HG02588 (cell line): ENCODE data around the gene NXPE3.
A peak's percentile ranks its signal among the peaks of the same experiment; 100 is the strongest.

Experiments used
- ATAC-seq: cut with Tn5 transposase; IDR thresholded peaks from one replicate; pipeline ENCODE4 v1.9.1; 2021; ENCODE audit warnings: mild to moderate bottlenecking, moderate library complexity; ENCODE audit not compliant: unreplicated experiment

NXPE3 gene

DNA sequence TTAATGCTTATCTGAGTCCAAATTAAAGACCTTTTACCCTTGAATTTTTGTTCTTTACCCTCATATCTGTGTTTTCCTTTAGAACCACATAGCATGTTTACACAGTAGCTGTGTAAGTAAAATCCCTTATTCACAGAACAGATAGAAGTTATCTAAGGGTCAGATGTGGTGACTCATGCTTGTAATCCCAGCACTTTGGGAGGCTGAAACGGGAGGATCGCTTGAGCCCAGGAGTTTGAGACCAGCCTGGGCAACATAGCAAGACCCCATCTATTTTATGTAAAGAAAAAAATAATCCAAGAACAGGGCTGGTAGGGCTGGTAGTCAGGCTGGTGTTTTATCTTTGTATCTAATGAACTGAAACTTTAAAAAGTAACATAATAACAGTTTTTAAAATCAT, 23.2 kb downstream of the NXPE3 start:
- ATAC-seq: no peak

DNA sequence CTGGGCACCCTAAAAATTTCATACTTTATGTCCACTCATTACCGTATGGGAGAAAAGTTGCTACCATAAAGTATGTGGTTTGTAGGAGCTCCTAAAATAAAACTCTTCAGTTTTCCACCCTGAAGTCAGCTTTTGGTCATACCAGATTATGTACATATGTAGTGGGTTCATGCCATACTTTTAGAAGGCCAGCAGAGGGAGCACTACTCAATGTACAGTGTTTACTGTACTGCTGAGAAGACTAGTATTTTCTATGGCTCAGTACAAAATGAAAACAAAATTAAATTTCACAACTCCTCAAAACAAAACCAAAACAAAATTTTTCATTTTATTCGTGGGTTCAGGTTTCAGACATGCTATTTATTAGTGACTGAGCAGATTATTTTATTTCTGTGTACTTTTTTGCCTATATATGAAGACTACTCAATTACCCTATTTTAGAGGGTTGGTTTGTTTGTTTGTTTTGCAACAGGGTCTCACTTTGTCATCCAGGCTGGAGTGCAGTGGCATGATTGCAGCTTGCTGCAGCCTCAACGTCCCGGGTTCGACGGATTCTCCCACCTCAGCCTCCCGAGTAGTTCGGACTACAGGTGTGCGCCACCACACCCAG, 24.3 kb downstream of the NXPE3 start:
- peak; percentile 94 for ATAC-seq

DNA sequence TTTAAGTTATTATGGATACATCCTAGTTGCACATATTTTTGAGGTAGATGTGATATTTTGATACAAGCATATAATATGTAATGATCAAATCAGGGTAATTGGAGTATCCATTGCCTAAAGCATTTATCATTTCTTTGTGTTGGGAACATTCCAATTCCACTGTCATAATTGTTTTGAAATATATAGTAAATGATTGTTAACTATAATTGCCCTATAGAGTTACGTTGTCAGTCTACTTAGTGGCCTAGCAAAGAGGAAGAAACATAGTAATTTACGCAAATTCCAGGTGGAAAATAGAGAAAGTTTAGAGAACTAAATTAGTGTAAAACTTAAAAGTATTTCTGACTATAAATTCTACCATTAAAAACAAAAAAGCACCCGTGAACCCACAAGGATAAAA, 24.9 kb downstream of the NXPE3 start:
- ATAC-seq: no peak

DNA sequence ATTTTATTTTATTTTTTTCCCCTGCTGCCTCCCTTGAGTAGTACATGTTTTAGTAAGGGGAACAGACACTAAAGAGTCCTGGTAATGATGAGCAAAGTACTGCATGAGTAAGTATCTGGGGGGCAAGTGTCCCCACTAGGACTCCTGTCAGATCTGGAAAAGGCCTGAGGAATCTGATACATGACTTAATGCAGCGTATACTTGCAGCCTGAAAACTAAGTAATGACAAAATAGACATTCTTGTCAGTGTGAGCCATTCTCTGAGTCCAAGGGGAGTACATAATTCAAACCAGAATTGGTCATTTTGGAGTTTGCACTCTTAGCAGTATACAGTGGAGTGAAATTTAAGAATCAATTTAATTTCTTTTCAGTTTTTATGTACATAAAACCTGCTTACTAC, 27.5 kb downstream of the NXPE3 start:
- no peak for ATAC-seq

DNA sequence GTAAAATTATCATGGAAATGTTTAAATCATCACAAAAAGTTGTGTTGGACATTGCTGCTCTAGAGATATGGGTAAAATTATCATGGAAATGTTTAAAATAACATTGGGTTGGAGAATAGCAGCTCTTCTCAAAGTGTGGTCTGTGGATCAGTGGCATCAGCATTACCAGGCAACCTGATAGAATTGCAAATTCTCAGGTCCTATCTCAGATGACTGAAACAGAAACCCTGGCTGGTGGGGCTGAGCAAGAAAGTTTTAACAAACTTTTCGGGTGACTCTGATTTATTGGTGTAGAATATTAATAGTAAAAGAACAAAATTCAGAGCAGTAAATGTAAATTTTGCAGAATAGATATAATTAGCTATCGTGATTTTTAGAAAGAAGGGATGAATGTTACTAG, 28.9 kb downstream of the NXPE3 start:
- ATAC-seq: peak; percentile 77

DNA sequence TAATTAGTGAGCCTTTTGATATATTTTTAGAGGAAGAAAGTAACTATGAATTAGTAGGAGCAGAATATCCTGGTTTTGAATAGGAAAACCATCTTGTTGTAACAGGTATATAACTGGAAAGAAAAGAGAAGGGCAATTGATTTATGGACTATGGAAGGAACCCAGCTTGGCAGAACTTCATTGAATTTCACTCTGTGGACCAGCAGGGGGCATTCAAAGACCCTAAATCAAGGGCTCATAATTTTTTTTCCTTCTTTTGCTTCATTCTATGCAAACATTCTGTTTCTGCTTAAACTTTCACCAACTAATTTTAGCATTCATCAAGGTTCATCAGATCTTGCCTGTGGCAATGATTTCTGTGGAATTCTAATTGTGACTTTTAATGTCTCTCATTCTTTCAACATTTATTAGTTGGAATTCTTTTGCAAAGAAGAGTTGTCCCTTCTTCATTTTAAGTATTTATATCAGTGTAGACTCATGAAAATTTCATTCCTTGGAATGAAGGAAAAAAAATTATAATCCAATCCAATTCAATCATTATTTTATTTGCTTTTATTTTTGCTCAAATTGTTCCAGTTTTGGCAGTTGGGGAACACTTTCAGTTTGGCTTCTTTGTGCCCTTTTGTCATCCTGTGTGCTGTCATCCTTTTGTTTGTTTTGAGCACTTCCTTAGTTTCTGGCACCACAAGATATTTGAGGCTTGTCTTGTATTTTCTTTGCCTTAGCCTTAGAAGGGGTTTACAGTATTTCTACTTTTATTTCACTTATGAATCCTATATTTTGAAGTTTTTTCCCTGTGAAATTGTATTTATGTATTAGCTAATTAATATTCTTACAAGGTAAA, 30.4 kb downstream of the NXPE3 start:
- ATAC-seq: no peak

DNA sequence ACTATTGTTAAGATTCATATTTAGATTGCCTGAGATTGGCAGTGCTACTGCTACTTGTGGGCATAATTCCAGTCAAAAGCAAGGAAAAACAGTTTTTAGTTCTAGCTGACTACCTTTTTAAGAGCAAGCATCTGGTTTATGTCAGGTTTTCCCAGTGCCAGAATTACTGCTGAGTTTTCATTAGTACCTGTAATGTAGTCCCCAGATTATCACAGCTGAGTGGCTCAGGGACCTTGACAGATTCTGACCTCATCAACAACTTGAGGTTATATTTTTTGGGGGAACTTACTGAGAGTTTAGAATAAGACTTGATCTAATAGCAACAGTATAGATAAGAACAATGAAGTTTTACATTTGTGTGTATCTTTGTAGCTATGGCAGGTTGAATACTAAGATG, 31.0 kb downstream of the NXPE3 start:
- ATAC-seq: no peak

DNA sequence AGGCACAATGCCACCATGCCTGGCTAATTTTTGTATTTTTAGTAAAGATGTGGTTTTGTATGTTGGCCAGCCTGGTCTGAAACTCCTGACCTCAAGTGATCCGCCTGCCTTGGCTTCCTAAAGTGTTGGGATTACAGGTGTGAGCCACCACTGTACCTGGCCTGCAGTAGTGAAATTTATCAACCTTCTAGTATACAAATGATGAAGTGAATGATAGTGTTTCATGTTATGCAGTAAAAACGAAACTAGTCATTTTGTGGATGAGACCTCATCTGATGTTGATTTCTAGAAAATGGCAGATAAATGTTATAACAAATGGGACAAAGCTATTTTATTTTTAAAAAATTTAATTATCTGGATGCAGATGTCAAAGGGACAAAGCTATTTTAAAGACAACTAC, 32.9 kb downstream of the NXPE3 start:
- ATAC-seq: no peak

DNA sequence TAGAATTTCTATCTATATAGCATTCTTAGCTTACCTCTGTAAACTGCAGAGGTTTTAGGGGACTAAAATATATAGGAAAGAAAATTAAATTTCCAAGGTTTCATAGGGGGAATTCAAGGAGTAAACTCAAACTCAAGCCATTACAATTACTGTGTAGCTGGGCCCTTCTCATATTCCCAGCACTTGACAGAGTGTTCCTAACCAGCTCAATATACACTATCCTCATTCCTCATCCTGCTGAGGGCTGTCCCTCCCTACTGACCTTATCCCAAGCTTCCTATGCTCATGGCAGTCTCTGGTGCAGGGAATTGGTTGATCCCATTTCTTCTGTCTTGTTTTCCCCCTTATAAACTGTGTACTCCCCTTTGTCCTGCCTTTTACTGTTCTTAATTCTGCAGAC, 33.9 kb downstream of the NXPE3 start:
- no peak for ATAC-seq

DNA sequence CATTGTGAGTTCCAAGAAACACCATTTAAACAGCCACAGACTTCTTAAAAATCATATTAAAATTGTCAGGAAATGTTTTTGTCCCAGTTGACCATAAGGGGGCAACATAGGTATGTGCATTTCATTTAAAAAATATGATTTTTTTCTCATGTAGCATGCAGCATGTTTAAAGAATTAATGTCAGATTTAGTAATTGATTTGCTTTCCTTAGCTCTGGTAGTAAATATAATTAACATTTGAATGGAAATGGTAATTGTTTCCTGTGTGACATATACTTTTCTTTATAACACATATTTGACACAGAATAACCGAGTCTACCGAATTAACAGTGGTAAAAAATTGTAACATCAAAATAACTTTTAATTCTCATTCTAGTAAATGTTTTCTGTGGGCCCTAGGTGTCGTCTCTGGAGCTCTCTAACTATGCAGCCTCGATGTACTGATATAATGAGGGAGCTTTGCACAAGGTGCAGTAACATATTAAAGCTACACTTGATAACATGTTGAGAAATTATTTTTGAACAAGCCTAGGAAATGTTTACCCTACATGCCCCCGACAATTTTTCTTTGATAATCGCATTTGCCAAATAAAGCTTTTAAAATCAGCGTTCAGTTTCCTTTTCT, 34.9 kb downstream of the NXPE3 start:
- no peak for ATAC-seq

DNA sequence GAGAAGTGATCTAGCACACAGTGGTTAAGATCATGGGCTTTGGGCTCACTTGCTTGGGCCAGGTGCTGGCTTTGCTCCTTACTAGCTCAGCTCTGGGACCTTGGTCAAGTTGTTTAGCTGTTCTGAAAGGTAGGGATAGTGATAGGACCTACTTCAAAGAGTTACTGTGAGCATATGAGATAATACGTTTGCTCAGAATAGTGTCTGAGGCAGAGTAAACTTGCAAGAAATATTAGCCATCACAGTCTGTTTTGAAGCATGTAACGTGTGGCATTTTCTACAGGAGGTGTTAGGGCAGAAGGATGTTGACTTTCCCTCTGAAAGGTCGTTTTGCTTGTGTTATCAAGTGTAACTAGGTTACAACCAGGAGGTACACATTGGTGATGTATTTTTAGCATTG, 35.8 kb downstream of the NXPE3 start:
- ATAC-seq: no peak

DNA sequence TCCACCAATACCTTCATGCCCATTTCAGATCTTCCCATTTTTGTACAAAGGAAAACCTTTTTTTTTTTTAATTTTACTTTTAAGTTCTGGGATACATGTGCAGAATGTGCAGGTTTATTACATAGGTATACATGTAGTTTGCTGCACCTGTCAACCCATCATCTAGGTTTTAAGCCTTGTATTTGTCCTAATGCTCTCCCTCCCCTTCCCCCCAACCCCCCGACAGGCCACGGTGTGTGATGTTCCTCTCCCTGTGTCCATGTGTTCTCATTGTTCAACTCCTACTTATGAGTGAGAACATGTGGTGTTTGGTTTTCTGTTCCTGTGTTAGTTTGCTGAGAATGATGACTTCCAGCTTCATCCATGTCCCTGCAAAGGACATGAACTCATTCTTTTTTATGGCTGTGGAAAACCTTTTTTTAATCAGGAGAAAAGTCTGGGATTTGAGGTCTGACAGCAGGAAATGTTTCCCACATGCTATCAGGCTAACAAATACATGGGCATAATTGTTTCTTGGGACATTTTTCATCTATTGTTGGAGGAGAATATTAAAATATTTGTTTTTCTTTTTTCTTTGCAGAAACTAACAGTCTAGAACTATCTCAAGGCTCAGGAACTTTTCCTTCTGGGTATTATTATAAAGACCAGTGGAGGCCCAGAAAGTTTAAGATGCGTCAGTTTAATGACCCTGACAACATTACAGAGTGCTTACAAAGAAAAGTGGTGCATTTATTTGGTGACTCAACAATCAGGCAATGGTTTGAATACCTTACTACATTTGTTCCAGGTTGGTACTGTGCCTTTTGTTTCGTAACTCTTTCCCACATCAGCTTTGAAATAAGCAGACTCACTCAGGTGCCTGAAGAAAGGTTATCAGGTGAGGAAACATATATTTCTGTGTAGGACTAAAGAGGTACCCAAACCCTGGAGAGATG, 37.5 kb downstream of the NXPE3 start:
- ATAC-seq: no peak

DNA sequence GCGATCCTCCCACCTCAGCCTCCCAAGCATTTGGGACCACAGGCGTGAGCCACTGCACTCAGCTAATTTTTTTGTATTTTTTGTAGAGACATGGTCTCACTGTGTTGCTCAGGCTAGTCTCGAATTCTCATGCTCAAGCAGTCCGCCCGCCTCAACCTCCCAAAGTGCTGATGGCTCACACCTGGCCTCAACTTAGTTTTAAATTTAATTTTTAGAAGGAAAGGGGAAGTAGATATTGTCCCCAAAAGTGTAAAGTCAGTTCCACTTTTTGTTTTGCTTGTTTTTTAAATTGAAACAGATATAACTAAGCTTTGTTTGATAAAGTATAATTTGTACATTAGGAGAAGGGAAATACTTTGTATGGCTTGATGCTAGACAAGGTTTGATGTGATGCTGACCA, 39.0 kb downstream of the NXPE3 start:
- ATAC-seq: no peak

DNA sequence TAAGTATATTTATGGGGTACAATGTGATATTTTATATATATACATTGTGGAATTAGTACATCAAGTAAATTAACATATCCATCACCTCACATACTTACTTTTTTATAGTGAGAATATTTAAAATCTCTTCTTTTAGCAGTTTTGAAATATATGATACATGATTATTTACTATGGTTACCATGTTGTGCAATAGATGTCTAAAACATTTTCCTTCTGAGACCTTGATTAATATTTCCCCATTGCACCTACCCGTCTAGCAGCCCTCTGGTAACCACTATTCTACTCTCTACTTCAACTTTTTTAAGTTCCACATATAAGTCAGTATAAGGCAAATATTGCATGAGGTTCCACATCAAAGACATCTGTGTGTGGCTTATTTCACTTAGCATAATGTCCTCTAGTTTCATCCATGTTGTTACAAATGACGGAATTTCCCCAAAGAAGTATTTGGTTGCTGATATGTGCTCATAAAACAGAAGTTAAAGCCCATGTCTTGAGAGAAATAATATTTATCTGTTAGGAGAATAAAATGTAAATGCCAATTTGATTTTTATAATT, 40.7 kb downstream of the NXPE3 start:
- ATAC-seq: peak; percentile 60

DNA sequence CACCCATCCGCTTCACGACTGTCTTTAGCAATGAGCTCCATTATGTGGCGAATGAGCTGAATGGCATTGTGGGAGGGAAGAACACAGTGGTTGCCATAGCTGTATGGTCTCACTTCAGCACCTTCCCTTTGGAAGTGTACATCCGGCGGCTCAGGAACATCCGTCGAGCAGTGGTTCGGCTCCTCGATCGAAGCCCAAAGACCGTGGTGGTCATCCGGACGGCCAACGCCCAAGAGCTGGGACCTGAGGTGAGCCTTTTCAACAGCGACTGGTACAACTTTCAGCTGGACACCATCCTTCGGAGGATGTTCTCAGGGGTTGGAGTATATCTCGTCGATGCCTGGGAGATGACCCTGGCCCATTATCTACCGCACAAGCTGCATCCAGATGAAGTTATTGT, 42.5 kb downstream of the NXPE3 start:
- ATAC-seq: no peak

DNA sequence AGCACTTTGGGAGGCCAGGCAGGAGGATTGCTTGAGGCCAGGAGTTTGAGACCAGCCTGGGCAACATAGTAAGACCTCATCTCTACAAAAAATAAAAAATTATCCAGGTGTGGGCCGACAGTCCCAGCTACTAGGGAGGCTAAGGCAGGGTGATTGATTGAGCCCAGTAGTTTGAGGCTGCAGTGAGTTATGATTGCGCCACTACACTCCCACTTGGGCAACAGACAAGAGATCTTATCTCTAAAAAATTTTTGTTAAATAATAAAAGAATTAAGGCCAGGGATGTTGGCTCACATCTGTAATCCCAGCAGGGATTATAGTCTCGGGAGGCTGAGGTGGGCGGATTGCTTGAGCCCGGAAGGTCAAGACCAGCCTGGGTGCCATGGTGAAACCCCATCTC, 44.5 kb downstream of the NXPE3 start:
- ATAC-seq: no peak

DNA sequence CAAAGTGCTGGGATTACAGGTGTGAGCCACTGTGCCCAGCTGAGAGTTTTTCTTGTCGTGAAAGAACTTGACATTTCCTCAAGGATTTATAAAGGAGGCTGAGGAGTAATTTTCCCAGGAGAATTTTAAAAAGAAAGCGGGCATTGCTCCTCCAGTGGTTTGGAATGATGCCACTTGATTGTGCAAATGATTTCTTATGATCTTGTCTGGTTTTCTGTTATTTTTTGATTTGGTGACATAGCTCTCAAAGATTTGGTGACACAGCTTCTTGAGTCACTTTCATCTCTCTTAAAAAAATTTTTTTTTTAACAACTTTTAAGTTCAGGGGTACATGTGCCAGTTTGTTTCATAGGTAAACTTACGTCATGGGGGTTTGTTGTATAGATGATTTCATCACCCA, 45.7 kb downstream of the NXPE3 start:
- no peak for ATAC-seq

DNA sequence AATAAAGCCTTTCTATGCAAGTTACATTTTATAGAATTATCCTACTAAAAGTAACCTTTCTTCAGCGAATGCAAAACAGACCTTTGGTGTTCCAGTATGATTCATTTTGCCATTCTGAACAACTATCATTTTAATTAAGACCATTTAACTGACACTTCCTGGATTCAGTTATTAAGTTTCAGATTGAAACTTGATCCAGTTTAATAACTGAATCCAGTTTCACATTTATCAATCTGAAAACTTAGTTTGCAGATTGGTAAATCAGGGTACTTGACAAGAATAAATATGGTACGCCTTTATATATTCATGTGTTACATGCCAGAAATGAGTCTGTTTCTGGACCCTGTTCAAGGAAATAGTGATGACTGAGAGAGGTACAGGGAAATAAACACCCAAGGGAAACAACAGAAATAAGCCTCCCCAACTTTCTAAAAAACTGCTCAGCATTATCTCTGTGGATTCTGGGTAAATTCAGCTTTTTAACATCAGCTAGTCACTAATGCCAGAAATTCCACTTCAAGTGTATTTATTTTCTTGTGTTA, 47.0 kb downstream of the NXPE3 start:
- no peak for ATAC-seq

DNA sequence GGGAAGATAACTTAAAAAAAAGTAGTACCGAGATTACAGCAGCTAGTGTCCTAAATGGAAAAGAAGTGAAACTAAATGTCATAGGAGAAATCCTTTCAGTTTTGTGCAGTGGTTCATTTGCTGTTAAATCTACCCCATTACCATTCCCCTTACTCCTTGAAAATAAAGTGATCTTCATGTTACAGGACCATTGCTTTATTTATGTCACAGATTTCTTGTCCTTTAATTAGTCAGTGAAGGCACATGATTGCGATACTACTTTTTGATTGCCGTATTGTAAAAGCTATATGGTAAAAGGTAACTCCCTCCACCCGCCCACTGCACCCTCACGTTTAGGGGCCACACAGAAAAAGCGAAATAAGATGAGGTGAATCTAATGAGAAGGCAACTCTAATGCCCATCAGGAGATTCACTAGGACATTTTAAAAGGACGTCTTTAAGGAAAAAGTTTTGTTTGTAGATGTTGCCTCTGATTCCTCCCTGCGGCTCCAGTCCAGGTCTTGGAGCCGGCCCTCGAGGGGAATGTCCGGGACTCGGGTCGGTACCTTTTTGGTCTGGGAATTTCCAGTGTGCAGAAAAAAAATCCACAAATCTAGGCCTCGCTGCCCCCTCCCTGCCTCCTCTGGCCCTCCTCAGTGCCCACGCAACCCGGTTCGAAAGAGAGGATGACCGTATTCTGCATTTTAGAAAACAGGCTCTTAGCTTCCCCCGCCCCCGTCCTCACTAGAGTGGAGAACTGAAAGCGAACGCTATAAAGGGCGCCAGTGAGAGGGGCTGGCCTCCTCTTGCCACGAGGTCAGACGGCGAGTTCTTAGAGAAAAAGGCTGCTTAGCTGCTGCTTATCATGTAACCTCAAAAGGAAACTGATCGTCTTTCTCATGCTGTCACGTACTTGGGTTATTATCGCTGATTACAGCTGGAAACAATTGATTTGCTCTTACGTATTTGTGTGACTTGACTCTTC, 48.5 kb downstream of the NXPE3 start:
- ATAC-seq: peak; percentile 79
